22Rv1 (cell line): ENCODE data around the gene EHMT1.

Experiments
- ZFX ChIP-seq: fragments of 450-650 bp; IDR thresholded peaks from 2 replicates; pipeline ENCODE4 v1.6.1; 2017; ENCODE audit warnings: antibody characterized with exemption, borderline replicate concordance
- TF ChIP-seq, protein P1 (sequence below): fragments of 450-650 bp; IDR thresholded peaks from 2 replicates; pipeline ENCODE4 v1.5.1; 2017; ENCODE audit warnings: mild to moderate bottlenecking

DNA sequence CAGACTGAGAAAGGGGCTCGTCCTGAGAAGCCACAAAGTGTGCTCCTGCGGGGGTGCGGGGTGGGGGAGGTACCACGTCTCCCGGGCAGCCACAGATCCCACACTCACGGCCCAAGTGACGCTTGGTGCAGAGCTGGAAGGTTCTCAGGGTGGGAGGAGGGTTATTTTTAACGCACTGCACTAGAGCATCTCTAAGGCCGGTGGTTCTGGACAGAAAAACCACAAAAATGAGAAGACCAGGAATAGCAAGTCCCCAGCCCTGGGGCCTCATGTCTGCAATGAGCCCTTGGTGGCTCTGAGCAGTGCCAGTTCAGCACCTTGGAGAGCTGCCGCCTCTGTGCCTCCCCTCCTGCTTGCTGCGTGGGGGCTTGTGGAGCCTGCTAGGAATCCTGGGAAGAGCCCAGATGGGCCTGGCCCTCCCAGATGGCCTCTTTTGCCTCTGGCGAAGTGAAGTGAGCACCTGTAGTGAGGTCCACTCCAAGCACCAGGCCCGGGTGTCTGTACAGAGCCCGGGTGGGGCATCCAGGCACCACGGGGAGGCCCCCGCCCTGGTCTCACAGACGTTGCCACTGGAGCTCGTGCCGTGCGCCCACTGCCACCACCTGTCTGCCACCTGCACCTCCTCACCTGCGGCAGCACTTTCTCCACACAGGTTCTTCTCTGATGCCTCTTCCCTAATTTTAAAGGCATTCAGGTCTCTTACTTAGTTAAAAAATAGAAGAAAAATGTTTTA, 209.9 kb downstream of the EHMT1 start:
- TF ChIP-seq ZFX = no peak
- TF ChIP-seq, protein P1, sequence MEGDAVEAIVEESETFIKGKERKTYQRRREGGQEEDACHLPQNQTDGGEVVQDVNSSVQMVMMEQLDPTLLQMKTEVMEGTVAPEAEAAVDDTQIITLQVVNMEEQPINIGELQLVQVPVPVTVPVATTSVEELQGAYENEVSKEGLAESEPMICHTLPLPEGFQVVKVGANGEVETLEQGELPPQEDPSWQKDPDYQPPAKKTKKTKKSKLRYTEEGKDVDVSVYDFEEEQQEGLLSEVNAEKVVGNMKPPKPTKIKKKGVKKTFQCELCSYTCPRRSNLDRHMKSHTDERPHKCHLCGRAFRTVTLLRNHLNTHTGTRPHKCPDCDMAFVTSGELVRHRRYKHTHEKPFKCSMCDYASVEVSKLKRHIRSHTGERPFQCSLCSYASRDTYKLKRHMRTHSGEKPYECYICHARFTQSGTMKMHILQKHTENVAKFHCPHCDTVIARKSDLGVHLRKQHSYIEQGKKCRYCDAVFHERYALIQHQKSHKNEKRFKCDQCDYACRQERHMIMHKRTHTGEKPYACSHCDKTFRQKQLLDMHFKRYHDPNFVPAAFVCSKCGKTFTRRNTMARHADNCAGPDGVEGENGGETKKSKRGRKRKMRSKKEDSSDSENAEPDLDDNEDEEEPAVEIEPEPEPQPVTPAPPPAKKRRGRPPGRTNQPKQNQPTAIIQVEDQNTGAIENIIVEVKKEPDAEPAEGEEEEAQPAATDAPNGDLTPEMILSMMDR = no peak
